Fibroblast of mammary gland (primary cell): ENCODE measurements around the gene CUEDC2.

Source experiments
- DNase-seq: peaks from one replicate; pipeline ENCODE4 v3.0.0-alpha.2; 2010; ENCODE audit warnings: low read depth
- H3K4me3 ChIP-seq: 2 replicates; pipeline ENCODE4 v1.5.1; 2011; ENCODE audit warnings: low read depth, mild to moderate bottlenecking, low read length, moderate library complexity; ENCODE audit not compliant: control insufficient read depth
- CTCF ChIP-seq: conservative IDR thresholded peaks from 2 replicates; pipeline ENCODE4 v1.5.1; 2011; ENCODE audit warnings: low read depth, low read length, inconsistent platforms; ENCODE audit not compliant: control insufficient read depth, insufficient read depth

Gene CUEDC2

GRCh38 chr10:102400598-102401341 lies 31.6 kb downstream of the CUEDC2 start:
- H3K4me3 ChIP-seq = no peak overlapping the region
- TF ChIP-seq CTCF = no peak
- no peak for DNase-seq

GRCh38 chr10:102400076-102400475 lies 32.3 kb downstream of the CUEDC2 start:
- DNase-seq = no peak
- TF ChIP-seq CTCF = no peak
- H3K4me3 ChIP-seq = no peak overlapping the region

- peak overlapping the region; percentile 45 for H3K4me3 ChIP-seq
- DNase-seq = peak; percentile 78
These were observed 33.0 kb downstream of the CUEDC2 start for GRCh38 chr10:102399217-102400021.

GRCh38 chr10:102398172-102399020 lies 34.0 kb downstream of the CUEDC2 start:
- DNase-seq = no peak
- TF ChIP-seq CTCF = no peak
- no peak overlapping the region for H3K4me3 ChIP-seq

More at GRCh38 chr10:102399217-102400021, 33.0 kb downstream of the CUEDC2 start:
- peak; percentile 50 for TF ChIP-seq CTCF

GRCh38 chr10:102397222-102398171 lies 34.9 kb downstream of the CUEDC2 start:
- H3K4me3 ChIP-seq = no peak overlapping the region
- DNase-seq = no peak
- TF ChIP-seq CTCF = no peak
